Measurements from ENCODE around the gene BCAR1. TPM values are rescaled to one million over a fixed set of nuclear protein-coding genes. Genes with fewer than 3 reads are reported as not detected.
A peak's percentile ranks its signal among the peaks of the same experiment; 100 is the strongest.

Gene BCAR1
- total and polyA plus RNA-seq, 2 of the 13 experiments (the other 11 are each of a cell fraction or from before 2014, with no cell fraction given) = 48.1 to 51.7 TPM

- peak; percentile 8 for FAIRE-seq
- Histone ChIP-seq H3K9ac (ENCODE audit: insufficient read depth, low read depth, low read length) (no peak overlapping the region), H3K27me3 (ENCODE audit: control insufficient read depth in 1 of 2, insufficient read depth in 2 of 2, low read length in 2 of 2) (peaks cover 10 to 50% of the 10 kb centered on the region in 2 experiments), H2AFZ (ENCODE audit: low read length) (no peak overlapping the region), H3K4me1 (ENCODE audit: insufficient read depth, low read length) (peaks cover 50% of the 10 kb centered on the region), H4K20me1 (ENCODE audit: insufficient read depth, low read length) (no peaks in the 10 kb centered on the region), H3K4me2 (ENCODE audit: low read depth, low read length) (peak overlapping the region; percentile 18), H3K27ac (ENCODE audit: extremely low read length, insufficient read depth, low read length) (no peak overlapping the region), H3K79me2 (ENCODE audit: insufficient read depth, low read length) (no peaks in the 10 kb centered on the region), H3K9me3 (ENCODE audit: low read length) (no peaks in the 10 kb centered on the region), H3K4me3 (replicated peaks in 1 of 3; ENCODE audit: insufficient read depth in 1 of 3, low read depth in 2 of 3, low read length in 3 of 3) (no peak overlapping the region), H3K36me3 (replicated peaks in 1 of 2; ENCODE audit: control insufficient read depth in 1 of 2, insufficient read depth in 2 of 2, low read length in 2 of 2) (no peaks in the 10 kb centered on the region)
- ATAC-seq = 0 out of 3 replicates have a peak, but pooled peaks have one; percentile 2
- no peak for DNase-seq (ENCODE audit: low spot score)
- WGBS (ENCODE audit: low lambda C conversion rate) = 2% methylated on average over 2 of the region's 2 CpGs
- in situ Hi-C loops (cut with HindIII; ENCODE audit: extremely low pct_ligation_motif_present, low pct_unique_long_range_greater_than_20kb) (no loop called here), intact Hi-C loops (cut with micrococcal nuclease; ENCODE audit: unreplicated experiment) (no loop called here)
- no TSS peak for BruUV-seq (replicated peaks)
- TF ChIP-seq PHF20 (CRISPR knock-in tag; IDR thresholded peaks at IDR 0.05) (0 out of 2 replicates have a peak, but pooled peaks have one; percentile 31), ZNF296 (CRISPR knock-in tag; conservative IDR thresholded peaks at IDR 0.05) (0 out of 2 replicates have a peak, but pooled peaks have one; percentile 41), ZNF30 (CRISPR knock-in tag; IDR thresholded peaks at IDR 0.05) (no peak), ZNF33B (CRISPR knock-in tag; IDR thresholded peaks at IDR 0.05) (no peak), MAFG (CRISPR knock-in tag; IDR thresholded peaks at IDR 0.05) (no peak), ZNF883 (CRISPR knock-in tag; IDR thresholded peaks at IDR 0.05; ENCODE audit: not compliant biosample characterization) (no peak), ZNF460 (CRISPR knock-in tag; IDR thresholded peaks at IDR 0.05; ENCODE audit: borderline replicate concordance) (peak; percentile 54; the same call in 1 of the 2 replicates), SMAD9 (CRISPR knock-in tag; IDR thresholded peaks at IDR 0.05) (no peak), ZFP36L2 (CRISPR knock-in tag; IDR thresholded peaks at IDR 0.05) (no peak), SMAD3 (CRISPR knock-in tag; IDR thresholded peaks at IDR 0.05) (no peak), MIXL1 (CRISPR knock-in tag; IDR thresholded peaks at IDR 0.05) (no peak), ZNF234 (CRISPR knock-in tag; conservative IDR thresholded peaks at IDR 0.05) (no peak), MEF2D (CRISPR knock-in tag; IDR thresholded peaks at IDR 0.05) (no peak), ZNF557 (CRISPR knock-in tag; IDR thresholded peaks at IDR 0.05) (no peak), JDP2 (CRISPR knock-in tag; IDR thresholded peaks at IDR 0.05; ENCODE audit: borderline replicate concordance) (no peak), JUN (CRISPR knock-in tag; IDR thresholded peaks at IDR 0.05) (peak; percentile 63; the same call in 1 of the 2 replicates), RFX1 (IDR thresholded peaks at IDR 0.05) (no peak), SALL2 (CRISPR knock-in tag; IDR thresholded peaks at IDR 0.05) (no peak), RBM22 (optimal IDR thresholded peaks at IDR 0.05; ENCODE audit: low read length) (no peak), POLR2G (IDR thresholded peaks at IDR 0.05; ENCODE audit: low read depth, low read length) (no peak), FIP1L1 (IDR thresholded peaks at IDR 0.05; ENCODE audit: borderline replicate concordance, insufficient read depth, low read depth, low read length) (no peak), ZNF496 (CRISPR knock-in tag; IDR thresholded peaks at IDR 0.05; ENCODE audit: insufficient replicate concordance) (no peak), REPIN1 (CRISPR knock-in tag; IDR thresholded peaks at IDR 0.05; ENCODE audit: borderline replicate concordance, low read depth) (peak; percentile 62; the same call in 1 of the 2 replicates)
- TF ChIP-seq, protein P1, sequence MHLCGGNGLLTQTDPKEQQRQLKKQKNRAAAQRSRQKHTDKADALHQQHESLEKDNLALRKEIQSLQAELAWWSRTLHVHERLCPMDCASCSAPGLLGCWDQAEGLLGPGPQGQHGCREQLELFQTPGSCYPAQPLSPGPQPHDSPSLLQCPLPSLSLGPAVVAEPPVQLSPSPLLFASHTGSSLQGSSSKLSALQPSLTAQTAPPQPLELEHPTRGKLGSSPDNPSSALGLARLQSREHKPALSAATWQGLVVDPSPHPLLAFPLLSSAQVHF (CRISPR knock-in tag; IDR thresholded peaks at IDR 0.05) = no peak
- TF ChIP-seq, protein P2, sequence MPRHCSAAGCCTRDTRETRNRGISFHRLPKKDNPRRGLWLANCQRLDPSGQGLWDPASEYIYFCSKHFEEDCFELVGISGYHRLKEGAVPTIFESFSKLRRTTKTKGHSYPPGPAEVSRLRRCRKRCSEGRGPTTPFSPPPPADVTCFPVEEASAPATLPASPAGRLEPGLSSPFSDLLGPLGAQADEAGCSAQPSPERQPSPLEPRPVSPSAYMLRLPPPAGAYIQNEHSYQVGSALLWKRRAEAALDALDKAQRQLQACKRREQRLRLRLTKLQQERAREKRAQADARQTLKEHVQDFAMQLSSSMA (CRISPR knock-in tag; IDR thresholded peaks at IDR 0.05) = no peak
- ChIA-PET POLR2A (no interaction called here), CTCF (ENCODE audit: low intra/inter-chr PET ratio, low total read pairs) (no interaction called here)
Measured at GRCh38 chr16:75216127-75216526, 35.3 kb downstream of the BCAR1 start.

Measured in HepG2 (cell line).